Spleen (tissue), 3 donors: Measurements from ENCODE around the gene DPP4.

ENCODE experiments used
- POLR2A ChIP-seq, 3 donors: fragments of 450-650 bp; IDR thresholded peaks; one replicate each; pipeline ENCODE4 v1.5.1; 2017; ENCODE audit warnings: antibody characterized with exemption in 3 of 3, mild to moderate bottlenecking in 1 of 3
- POLR2AphosphoS5 ChIP-seq, 3 donors: sonication (generic); formaldehyde crosslinking; IDR thresholded peaks; one replicate each; pipeline ENCODE4 v1.5.1; 2017; ENCODE audit warnings: antibody characterized with exemption in 3 of 3

DNA sequence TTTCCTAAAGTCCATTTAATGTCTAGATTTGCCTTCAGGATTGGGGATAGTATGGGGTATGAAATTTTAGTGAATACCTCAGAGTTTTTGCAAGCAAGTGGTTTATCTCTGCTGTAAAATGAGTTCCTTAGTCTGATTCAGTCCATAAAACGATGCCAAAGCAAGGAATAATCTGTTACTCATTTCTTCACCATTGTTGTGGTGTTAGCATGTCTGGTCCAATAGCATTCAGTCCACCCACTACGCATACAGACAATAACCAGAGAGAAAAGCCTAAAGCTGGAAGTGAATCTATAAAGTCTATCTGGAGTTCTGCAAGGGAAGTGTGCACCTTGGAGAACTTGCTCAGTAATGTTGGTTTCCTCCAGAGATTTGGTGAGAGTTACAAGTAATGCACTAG is 12.9 kb upstream of the DPP4 start:
- TF ChIP-seq POLR2AphosphoS5 (IDR thresholded peaks at IDR 0.05) (no peak), POLR2A (IDR thresholded peaks at IDR 0.05) (no peak)
